Fibroblast of mammary gland (primary cell): Measurements from ENCODE around the gene KRT38.
A peak's percentile ranks its signal among the peaks of the same experiment; 100 is the strongest.

Experiments used
- DNase-seq: peaks from one replicate; pipeline ENCODE4 v3.0.0-alpha.2; 2010; ENCODE audit warnings: low read depth
- H3K4me3 ChIP-seq: 2 replicates; pipeline ENCODE4 v1.5.1; 2011; ENCODE audit warnings: low read depth, mild to moderate bottlenecking, low read length, moderate library complexity; ENCODE audit not compliant: control insufficient read depth
- CTCF ChIP-seq: conservative IDR thresholded peaks from 2 replicates; pipeline ENCODE4 v1.5.1; 2011; ENCODE audit warnings: low read depth, low read length, inconsistent platforms; ENCODE audit not compliant: control insufficient read depth, insufficient read depth

The KRT38 gene

GRCh38 chr17:41394254-41394996 lies 46.4 kb downstream of the KRT38 start:
- DNase-seq, result no peak
- no peak overlapping the region for H3K4me3 ChIP-seq
- no peak for TF ChIP-seq CTCF

GRCh38 chr17:41393826-41394225 lies 47.0 kb downstream of the KRT38 start:
- H3K4me3 ChIP-seq, result no peak overlapping the region
- no peak for DNase-seq
- TF ChIP-seq CTCF, result no peak

DNA sequence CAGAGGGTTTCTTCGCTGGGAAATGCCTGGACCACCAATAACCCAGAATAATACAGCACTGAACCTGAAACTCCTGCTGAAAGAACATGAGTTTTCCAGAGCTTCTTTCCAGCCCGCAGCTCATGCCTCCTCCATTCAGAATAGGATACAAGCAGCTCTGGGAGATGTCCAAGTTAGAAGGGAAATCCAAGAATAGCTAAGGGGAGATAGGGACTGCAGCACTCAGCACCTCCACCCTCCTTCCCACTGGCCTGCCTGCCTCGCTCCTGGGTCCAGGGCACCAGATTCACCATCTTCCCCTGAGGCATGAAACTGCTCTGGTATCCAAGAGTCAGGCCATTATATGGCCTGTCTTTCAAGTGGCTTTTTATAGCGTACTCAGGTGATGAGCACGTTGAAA lies 47.5 kb downstream of the KRT38 start:
- DNase-seq, result no peak
- no peak for TF ChIP-seq CTCF
- H3K4me3 ChIP-seq, result no peak overlapping the region

DNA sequence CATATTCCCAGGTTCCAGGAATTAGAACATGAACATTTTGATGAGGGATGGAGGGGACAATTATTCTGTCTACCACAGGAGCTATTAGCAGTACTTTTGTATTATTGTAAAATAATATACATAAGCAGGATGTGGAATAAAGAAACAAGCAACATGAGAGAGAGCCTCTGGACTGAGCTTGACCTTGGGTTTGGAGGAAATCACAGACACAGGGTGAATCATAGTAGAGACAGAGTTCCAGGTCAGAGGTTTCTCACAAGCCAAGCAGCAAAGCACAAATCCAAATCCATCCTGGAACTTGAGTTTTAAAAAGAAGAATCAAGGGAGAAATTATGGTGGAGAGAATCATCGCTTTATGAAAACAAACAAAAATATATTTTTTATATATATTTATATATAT lies 48.5 kb downstream of the KRT38 start:
- peak; percentile 70 for DNase-seq
- no peak for TF ChIP-seq CTCF
- H3K4me3 ChIP-seq, result no peak overlapping the region

DNA sequence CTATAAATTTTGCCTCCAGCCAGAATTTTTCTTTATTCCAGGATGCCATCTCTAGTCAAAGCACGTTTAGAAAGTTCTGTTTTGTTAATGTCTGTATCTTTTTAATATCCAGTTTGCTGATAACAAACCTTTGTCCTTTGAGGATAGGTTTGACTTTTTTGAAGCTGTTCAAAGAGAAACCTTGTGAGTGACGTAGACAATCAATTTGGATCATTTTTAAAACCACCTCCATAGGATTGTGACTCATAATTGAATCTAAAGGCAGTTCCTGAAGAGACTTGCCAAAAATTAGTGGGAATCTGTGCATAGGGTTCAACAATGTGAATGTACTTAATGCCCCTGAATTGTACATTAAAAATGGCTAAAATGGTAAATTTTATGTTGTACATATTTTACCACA lies 49.2 kb downstream of the KRT38 start:
- no peak for DNase-seq
- H3K4me3 ChIP-seq, result no peak overlapping the region
- TF ChIP-seq CTCF, result no peak

- no peak for TF ChIP-seq CTCF
- DNase-seq, result no peak
- no peak overlapping the region for H3K4me3 ChIP-seq
Observed at GRCh38 chr17:41390411-41390938, 50.3 kb downstream of the KRT38 start.

DNA sequence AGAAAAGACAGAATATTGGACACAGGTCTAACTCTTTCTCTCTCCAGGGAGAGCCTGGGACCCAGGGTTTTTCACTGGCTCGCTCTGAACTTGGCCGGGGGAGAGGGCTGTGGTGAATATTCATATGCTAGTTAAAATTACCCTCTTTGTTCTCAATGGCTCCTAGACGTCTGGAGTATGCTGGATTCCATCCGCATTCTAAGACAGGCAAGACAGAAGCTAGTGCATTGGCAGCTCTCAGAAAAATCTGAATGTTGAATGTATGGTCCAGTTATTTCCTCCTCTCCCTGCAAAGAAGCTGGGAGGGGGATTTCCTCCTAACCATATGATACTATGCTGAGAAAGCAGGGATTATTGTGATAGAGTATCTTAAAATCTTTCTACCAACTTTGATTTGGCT lies 53.1 kb downstream of the KRT38 start:
- DNase-seq, result no peak
- no peak for TF ChIP-seq CTCF
- H3K4me3 ChIP-seq, result no peak overlapping the region
